SH-SY5Y (cell line): Measurements from ENCODE around the gene CEACAM16.

Source experiments
- GATA2 ChIP-seq: IDR thresholded peaks from 2 replicates; pipeline ENCODE4 v1.6.1; 2011; ENCODE audit warnings: mild to moderate bottlenecking, low read depth, low read length
- GATA3 ChIP-seq: IDR thresholded peaks from 2 replicates; pipeline ENCODE4 v1.6.1; 2011; ENCODE audit warnings: low read depth, mild to moderate bottlenecking, low read length, moderate library complexity

The CEACAM16 gene

GRCh38 chr19:44705502-44706010 lies 6.6 kb downstream of the CEACAM16 start:
- TF ChIP-seq GATA3 (no peak), GATA2 (no peak)

- TF ChIP-seq GATA2 = no peak
- no peak for TF ChIP-seq GATA3
Observed at GRCh38 chr19:44706506-44707236, 7.7 kb downstream of the CEACAM16 start.

GRCh38 chr19:44707794-44708193 lies 8.8 kb downstream of the CEACAM16 start:
- TF ChIP-seq GATA3 (no peak), GATA2 (no peak)

- TF ChIP-seq GATA2 = no peak
- TF ChIP-seq GATA3 = no peak
Observed at GRCh38 chr19:44708940-44709339, 10.0 kb downstream of the CEACAM16 start.

- no peak for TF ChIP-seq GATA2
- no peak for TF ChIP-seq GATA3
Observed at GRCh38 chr19:44710483-44710882, 11.5 kb downstream of the CEACAM16 start.

GRCh38 chr19:44712864-44713515 lies 14.0 kb downstream of the CEACAM16 start:
- TF ChIP-seq GATA3 (no peak), GATA2 (no peak)

- TF ChIP-seq GATA2 (no peak), GATA3 (no peak)
Observed at GRCh38 chr19:44714597-44715169, 15.7 kb downstream of the CEACAM16 start.

- no peak for TF ChIP-seq GATA2
- no peak for TF ChIP-seq GATA3
Observed at GRCh38 chr19:44717603-44718002, 18.7 kb downstream of the CEACAM16 start.

- TF ChIP-seq GATA2 (no peak), GATA3 (no peak)
Observed at GRCh38 chr19:44718441-44719261, 19.7 kb downstream of the CEACAM16 start.

GRCh38 chr19:44719262-44719701 lies 20.3 kb downstream of the CEACAM16 start:
- TF ChIP-seq GATA2 (no peak), GATA3 (no peak)

- no peak for TF ChIP-seq GATA2
- no peak for TF ChIP-seq GATA3
Observed at GRCh38 chr19:44720945-44721344, 22.0 kb downstream of the CEACAM16 start.

GRCh38 chr19:44722131-44723121 lies 23.5 kb downstream of the CEACAM16 start:
- TF ChIP-seq GATA3 (no peak), GATA2 (no peak)
